CD14-positive monocyte (primary cell): ENCODE data around the gene CNTNAP2. TPM values are rescaled to one million over a fixed set of nuclear protein-coding genes. Genes with fewer than 3 reads are reported as not detected.

ENCODE experiments used
- DNase-seq, 3 donors: peaks; one replicate each; pipeline ENCODE4 v3.0.0-alpha.2; 2011 to 2022
- H2AFZ ChIP-seq: 2 replicates; pipeline ENCODE4 v1.6.0; 2012; ENCODE audit warnings: mild to moderate bottlenecking, low read depth, low read length, inconsistent platforms; ENCODE audit not compliant: insufficient read depth, poor library complexity, severe bottlenecking
- H3K27ac ChIP-seq, 2 donors: 1 replicate in 1 of 2; 2 replicates in 1 of 2; pipeline ENCODE4 v1.5.1; 2012 to 2013; ENCODE audit warnings: low read length in 2 of 2, control low read depth in 1 of 2, inconsistent platforms in 1 of 2, low read depth in 1 of 2, mild to moderate bottlenecking in 1 of 2
- H3K27me3 ChIP-seq, 2 donors: one replicate each; pipeline versions ENCODE4 v1.6.0 to v1.6.1; 2011 to 2013; ENCODE audit warnings: low read length in 2 of 2; ENCODE audit not compliant: control insufficient read depth in 2 of 2, insufficient read depth in 2 of 2
- H3K36me3 ChIP-seq, 2 donors: replicated peaks in 1 of 2; 1 replicate in 1 of 2; 2 replicates in 1 of 2; pipeline versions ENCODE4 v1.5.1 to v1.6.1; 2012 to 2013; ENCODE audit warnings: low read length in 2 of 2, control low read depth in 1 of 2, inconsistent platforms in 1 of 2, mild to moderate bottlenecking in 1 of 2; ENCODE audit not compliant: insufficient read depth in 2 of 2, control insufficient read depth in 1 of 2
- H3K4me1 ChIP-seq, 2 donors: 1 replicate in 1 of 2; 2 replicates in 1 of 2; pipeline versions ENCODE4 v1.5.1 to v1.6.1; 2012 to 2013; ENCODE audit warnings: low read length in 2 of 2, control low read depth in 1 of 2, inconsistent platforms in 1 of 2, mild to moderate bottlenecking in 1 of 2, moderate library complexity in 1 of 2; ENCODE audit not compliant: insufficient read depth in 2 of 2, control insufficient read depth in 1 of 2
- H3K4me2 ChIP-seq: replicated peaks from 2 replicates; pipeline ENCODE3; 2012; ENCODE audit warnings: low read length, moderate library complexity, mild to moderate bottlenecking; ENCODE audit not compliant: poor library complexity, severe bottlenecking; ENCODE audit errors: extremely low read depth
- H3K4me3 ChIP-seq, 3 experiments: fragments of 200-600 bp in 1 of 3; sonication (generic) in 1 of 3; replicated peaks in 1 of 3; 1 replicate in 2 of 3; 2 replicates in 1 of 3; pipeline ENCODE4 v1.5.1; 2011 to 2013; ENCODE audit warnings: low read length in 3 of 3, mild to moderate bottlenecking in 3 of 3, control low read depth in 2 of 3, low read depth in 2 of 3, inconsistent platforms in 1 of 3, moderate library complexity in 1 of 3
- H3K79me2 ChIP-seq: 2 replicates; pipeline ENCODE4 v1.6.0; 2012; ENCODE audit warnings: mild to moderate bottlenecking, control low read depth, inconsistent platforms, low read length, moderate library complexity; ENCODE audit not compliant: insufficient read depth
- H3K9ac ChIP-seq: 2 replicates; pipeline ENCODE4 v1.6.0; 2017; ENCODE audit warnings: low read length, mild to moderate bottlenecking; ENCODE audit not compliant: insufficient read depth, poor library complexity, severe bottlenecking
- H3K9me3 ChIP-seq, 2 donors: replicated peaks in 1 of 2; 1 replicate in 1 of 2; 2 replicates in 1 of 2; pipeline versions ENCODE4 v1.5.1 to v1.6.1; 2012 to 2013; ENCODE audit warnings: low read length in 2 of 2, control low read depth in 1 of 2; ENCODE audit not compliant: control insufficient read depth in 1 of 2, insufficient read depth in 1 of 2
- H4K20me1 ChIP-seq: 2 replicates; pipeline ENCODE4 v1.6.0; 2012; ENCODE audit warnings: mild to moderate bottlenecking, low read length, control low read depth, moderate library complexity; ENCODE audit not compliant: insufficient read depth
- H3K27ac Mint-ChIP-seq, 7 donors: one replicate each; pipeline ENCODE4 v1.8.0; 2020; ENCODE audit warnings: mild to moderate bottlenecking in 7 of 7, mixed read lengths in 7 of 7, moderate library complexity in 6 of 7, inconsistent platforms in 2 of 7
- H3K27me3 Mint-ChIP-seq, 3 donors: one replicate each; pipeline ENCODE4 v1.8.0; 2021 to 2022; ENCODE audit warnings: low read depth in 3 of 3, mild to moderate bottlenecking in 3 of 3, mixed read lengths in 3 of 3, moderate library complexity in 3 of 3, inconsistent platforms in 1 of 3
- H3K36me3 Mint-ChIP-seq, 2 donors: one replicate each; pipeline ENCODE4 v1.8.0; 2020; ENCODE audit warnings: mixed read lengths in 2 of 2, inconsistent platforms in 1 of 2, mild to moderate bottlenecking in 1 of 2
- H3K4me1 Mint-ChIP-seq: one replicate; pipeline ENCODE4 v1.8.0; 2020; ENCODE audit warnings: mild to moderate bottlenecking, mixed read lengths
- H3K4me3 Mint-ChIP-seq, 2 donors: one replicate each; pipeline ENCODE4 v1.8.0; 2020; ENCODE audit warnings: mild to moderate bottlenecking in 2 of 2, mixed read lengths in 2 of 2, moderate library complexity in 1 of 2
- H3K9me3 Mint-ChIP-seq, 7 donors: one replicate each; pipeline ENCODE4 v1.8.0; 2020 to 2022; ENCODE audit warnings: mixed read lengths in 7 of 7, mild to moderate bottlenecking in 6 of 7, moderate library complexity in 6 of 7, inconsistent platforms in 2 of 7
- CTCF ChIP-seq: fragments of 200-600 bp; IDR thresholded peaks from one replicate; pipeline ENCODE4 v1.8.0; 2022; ENCODE audit warnings: antibody characterized with exemption, mild to moderate bottlenecking
- WGBS: methylation state at CpG from one replicate; pipeline ENCODE4 v1.1.5; 2013; ENCODE audit warnings: missing lambda C conversion rate; ENCODE audit not compliant: insufficient coverage; 5-methylcytosine and 5-hydroxymethylcytosine counted together
- intact Hi-C, 2 donors: fragments of 100-400 bp; cut with micrococcal nuclease; formaldehyde crosslinking; loops; one replicate each; pipeline versions ENCODE4 v1.15.0 to v1.15.1; 2023
- polyA plus RNA-seq, 3 donors: library from polyadenylated mRNA; depleted of rRNA in 1 of 3; unstranded in 2 of 3; stranded (reverse) in 1 of 3; fragments of 300-500 nt in 2 of 3; fragments of >200 nt in 1 of 3; fragmentation: Illumina TruSeq in 2 of 3; gene quantifications; 1 replicate in 2 of 3; 2 replicates in 1 of 3; pipeline ENCODE4 v1.2.3, GENCODE V29; 2012 to 2021

The CNTNAP2 gene
- polyA plus RNA-seq, 3 donors = 0.01 TPM; not detected in 2

DNA sequence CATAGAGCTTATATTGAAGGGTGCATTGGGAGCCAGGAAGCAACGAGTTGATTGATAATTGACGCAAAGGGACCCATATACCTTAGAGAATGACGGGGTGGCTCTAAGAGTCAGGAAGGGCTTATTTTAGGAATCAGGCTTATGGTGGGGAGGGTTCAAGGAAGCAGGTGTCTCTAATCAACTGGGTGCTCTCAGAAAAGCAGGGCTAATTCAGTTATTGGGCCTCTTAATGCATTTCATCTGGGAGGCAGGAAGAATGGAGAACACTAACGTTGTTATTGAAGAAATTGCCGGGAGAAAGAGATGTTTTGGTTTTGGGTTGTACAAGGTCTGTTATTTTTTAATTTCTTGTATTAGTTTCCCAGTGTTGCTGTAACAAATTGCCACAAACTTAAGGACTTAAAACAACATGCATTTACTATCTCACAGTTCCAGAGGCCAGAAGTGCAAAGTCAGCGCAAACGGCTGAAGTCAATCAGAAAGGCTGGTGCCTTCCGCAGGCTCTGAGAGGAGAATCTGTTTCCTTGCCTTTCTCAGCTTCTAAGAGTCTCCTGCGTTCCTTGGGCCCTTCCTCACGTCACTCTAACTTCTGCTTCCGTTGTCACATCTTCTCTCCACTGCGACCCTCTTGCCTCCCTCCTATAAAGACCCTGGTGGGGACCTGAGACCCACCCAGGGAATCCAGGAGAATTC, 2145.5 kb downstream of the CNTNAP2 start:
- H3K9me3 Mint-ChIP-seq = peaks cover 0 to 2% (median 0%) of the 10 kb centered on the region in 7 donors
- intact Hi-C loops = no loop called here
- H3K27ac Mint-ChIP-seq = no peak overlapping the region
- Histone ChIP-seq H3K27ac (no peak overlapping the region), H3K9ac (no peak overlapping the region), H3K4me3 (no peak overlapping the region), H3K4me1 (peaks cover 4 to 7% of the 10 kb centered on the region in 2 donors), H3K36me3 (no peaks in the 10 kb centered on the region), H4K20me1 (no peaks in the 10 kb centered on the region), H3K79me2 (no peaks in the 10 kb centered on the region), H2AFZ (peak overlapping the region; percentile 65), H3K4me2 (peak overlapping the region; percentile 4), H3K9me3 (no peaks in the 10 kb centered on the region), H3K27me3 (no peaks in the 10 kb centered on the region)
- no peak for DNase-seq
- 28% methylated on average over 10 of the region's 12 CpGs for WGBS
- no peaks in the 10 kb centered on the region for H3K36me3 Mint-ChIP-seq
- H3K4me3 Mint-ChIP-seq = peak overlapping the region in 1 of 2 donors; percentile 61
- no peak for TF ChIP-seq CTCF
- peaks cover 6 to 11% (median 7%) of the 10 kb centered on the region in 3 donors for H3K27me3 Mint-ChIP-seq
- H3K4me1 Mint-ChIP-seq = peaks cover 11% of the 10 kb centered on the region

DNA sequence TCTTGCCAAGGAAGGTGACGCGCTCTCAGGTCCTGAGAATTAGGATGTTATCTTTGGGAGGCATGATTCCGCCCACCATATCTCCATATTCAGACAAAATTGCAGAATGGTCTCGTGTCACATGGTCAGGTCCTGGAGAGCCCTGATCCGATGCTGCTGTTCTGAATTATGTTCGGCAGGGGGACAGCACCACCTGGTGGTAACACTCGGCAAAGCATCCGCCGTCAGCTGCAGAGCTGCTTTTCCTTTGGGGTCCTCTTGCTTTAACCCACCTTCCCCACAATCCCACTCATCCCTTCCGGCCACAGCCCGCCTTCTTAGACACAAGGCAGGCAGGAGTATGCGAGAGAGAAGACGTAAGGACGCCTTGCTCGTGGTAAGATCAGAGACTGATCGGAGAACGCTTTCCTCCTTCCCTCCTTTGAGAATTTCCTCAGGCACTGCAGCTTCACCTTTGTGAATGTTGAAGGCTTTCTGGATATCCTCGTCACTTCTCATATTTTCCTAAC, 2146.2 kb downstream of the CNTNAP2 start:
- peak overlapping the region; percentile 65 for H2AFZ ChIP-seq
- H3K27me3 Mint-ChIP-seq = peaks cover 6 to 11% (median 7%) of the 10 kb centered on the region in 3 donors
- H3K4me1 Mint-ChIP-seq = peaks cover 11% of the 10 kb centered on the region
- TF ChIP-seq CTCF = peak; percentile 93
- peaks cover 0 to 2% (median 0%) of the 10 kb centered on the region in 7 donors for H3K9me3 Mint-ChIP-seq
- H3K36me3 ChIP-seq = no peaks in the 10 kb centered on the region
- H3K4me2 ChIP-seq = peak overlapping the region; percentile 4
- H3K27ac Mint-ChIP-seq = no peak overlapping the region
- peak; percentile 11 to 37 (median 21) for DNase-seq
- WGBS = 2% methylated on average over 9 of the region's 18 CpGs
- H3K9me3 ChIP-seq = no peaks in the 10 kb centered on the region
- H3K4me3 Mint-ChIP-seq = peak overlapping the region; percentile 48 to 61
- peak overlapping the region in 1 of 3 experiments; percentile 4 for H3K4me3 ChIP-seq
- no peaks in the 10 kb centered on the region for H3K27me3 ChIP-seq
- H3K9ac ChIP-seq = no peak overlapping the region
- peaks cover 4 to 7% of the 10 kb centered on the region in 2 donors for H3K4me1 ChIP-seq
- intact Hi-C loops = no loop called here
- H3K79me2 ChIP-seq = no peaks in the 10 kb centered on the region
- H4K20me1 ChIP-seq = no peaks in the 10 kb centered on the region
- H3K27ac ChIP-seq = no peak overlapping the region
- H3K36me3 Mint-ChIP-seq = no peaks in the 10 kb centered on the region
